SIG-M5 (cell line): ENCODE data around the gene NEMP2.
"Not testable (repeated sequence)": the region's sequence is repeated elsewhere in the genome, so short reads cannot be mapped to it uniquely, and the experiment has no call there.

Experiments
- DNase-seq: peaks from one replicate; lab custom pipeline; 2025; lab: John Stamatoyannopoulos, UW

Gene NEMP2

DNA sequence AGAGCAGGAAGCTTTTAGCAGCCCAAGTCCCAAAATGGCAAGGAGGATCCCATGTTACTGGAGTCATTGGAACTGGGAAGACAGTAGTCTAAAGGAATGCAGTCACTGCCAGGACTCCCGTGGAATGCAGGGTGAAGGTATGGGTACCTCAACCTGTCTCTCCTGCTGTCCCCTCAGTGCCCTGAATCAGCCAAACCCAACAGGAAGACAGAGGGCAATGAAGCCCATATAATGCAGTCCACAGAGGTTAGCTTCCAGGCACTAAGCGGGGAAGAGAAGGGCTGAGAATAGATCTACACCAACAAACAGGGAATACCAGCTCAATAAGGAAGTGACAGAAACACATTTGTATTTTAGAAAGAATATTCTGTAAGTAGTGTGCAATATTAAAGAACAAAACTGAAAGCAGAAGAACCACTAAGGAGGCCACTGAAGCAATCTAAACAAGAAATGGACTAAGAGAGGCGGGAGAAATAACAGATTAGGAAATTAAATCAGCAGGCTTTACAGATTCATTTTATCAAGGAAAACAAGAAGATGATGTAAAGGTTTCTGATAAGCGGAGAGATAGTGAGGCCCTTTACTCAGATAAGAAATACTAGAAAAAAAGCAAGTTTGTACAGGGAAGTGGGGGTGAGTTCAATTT, 8.3 kb downstream of the NEMP2 start:
- no peak for DNase-seq

DNA sequence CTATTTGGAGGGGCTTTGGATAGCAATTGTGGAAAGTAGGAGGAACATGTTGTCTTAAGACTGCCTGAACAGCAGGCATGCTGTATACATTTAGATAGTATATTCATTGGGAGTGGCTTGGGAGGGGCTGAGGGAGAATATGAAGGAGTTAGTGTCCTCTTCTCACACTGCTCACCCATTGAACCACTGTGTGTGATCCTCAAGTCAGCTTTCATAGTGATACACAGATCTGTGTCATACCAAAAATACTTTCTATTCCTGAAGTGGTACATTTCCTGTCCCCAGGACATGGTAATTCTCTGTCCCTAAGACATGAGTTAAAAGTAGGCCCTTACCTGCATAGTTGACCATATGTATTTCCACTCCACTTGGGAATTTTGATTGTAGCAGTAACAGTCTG, 9.6 kb downstream of the NEMP2 start:
- no peak for DNase-seq

DNA sequence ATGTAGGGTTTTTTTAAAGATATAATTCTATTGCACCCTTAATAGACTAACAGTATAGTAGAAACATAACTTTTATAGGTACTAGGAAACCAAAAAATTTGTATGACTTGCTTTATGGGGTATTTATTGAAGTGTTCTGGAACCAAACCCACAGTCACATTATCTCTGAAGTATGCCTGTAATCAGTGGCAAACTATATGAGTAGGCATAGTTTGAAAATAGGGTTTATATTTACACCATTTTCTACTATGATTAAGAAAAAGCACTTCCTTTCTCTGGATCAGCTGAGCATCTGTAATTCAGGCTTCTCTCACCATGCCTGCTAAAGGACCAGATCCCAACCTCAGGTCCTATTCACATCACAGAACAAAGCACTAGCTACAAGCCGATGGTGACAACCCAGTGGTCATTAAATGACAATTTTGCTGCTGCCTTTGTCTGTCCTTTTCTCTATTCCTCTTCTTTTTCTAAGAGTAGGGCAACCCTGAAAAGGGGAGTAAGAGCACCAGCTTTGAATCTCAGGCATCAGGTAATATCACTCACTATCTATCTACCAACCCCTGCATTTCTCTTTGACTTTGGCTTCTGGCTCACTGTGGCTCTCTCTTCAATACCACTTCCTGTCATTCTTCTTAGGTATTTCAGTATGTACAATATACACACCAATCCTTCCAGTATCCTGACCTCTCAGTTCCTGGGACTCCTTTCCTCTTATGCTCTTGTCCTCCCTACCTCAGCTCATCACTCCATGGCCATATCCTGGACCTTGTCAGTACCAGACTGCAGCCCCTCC, 14.4 kb downstream of the NEMP2 start:
- DNase-seq, result no peak

DNA sequence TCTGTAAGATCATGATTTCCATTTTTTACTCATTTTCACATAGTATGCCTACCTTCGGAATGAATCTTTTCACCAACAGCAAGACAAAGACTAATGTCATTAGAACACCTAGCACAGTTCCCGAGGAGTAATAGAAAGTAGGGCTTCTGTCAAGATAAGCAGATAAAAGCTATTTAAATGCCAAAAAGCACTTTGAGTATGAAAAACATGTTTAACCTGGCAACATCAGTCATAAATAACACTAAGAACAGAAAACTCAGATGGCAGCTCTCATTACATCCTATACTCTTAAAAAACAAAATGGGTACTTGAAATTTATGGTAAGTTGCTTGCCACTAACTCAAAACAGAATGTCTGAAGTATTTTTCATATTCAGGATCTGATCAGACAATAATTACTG, 17.1 kb downstream of the NEMP2 start:
- no peak for DNase-seq

DNA sequence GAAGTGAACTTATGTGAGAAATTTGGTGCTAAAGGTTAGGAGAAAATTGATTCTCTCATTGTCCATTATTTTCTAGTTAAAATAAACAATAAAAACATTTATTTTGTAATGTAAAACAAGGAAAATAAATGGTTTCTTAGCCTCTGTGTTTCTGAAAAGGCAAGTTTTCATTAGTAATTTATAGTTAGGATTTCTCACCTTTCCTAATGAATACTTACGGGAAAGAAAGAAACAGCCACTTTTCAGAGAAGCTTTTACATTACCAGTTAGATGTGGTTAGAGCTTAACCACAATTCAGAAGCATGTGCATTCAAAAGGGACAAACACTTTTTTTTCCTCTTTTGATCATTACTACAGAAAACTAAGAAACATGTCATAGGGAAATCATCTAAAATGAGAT, 18.8 kb downstream of the NEMP2 start:
- no peak for DNase-seq

DNA sequence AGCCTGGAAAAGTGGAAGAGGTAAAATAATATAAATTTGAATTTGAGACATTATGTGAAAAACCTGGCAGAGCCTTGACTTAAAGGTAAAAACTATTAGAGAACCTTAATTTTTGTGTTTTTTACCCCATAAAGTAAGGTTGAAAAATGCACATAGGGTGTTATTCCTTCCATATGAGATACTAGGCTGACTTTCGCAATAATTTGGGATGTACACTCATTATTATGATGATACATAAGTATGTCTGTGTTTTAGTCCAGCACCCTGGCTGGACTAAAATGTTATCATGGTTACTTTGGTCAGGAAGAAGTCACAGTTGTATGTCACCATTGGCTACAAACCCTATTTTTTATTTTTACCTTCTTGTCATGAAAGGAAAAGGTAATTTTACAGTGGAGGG, 19.8 kb downstream of the NEMP2 start:
- DNase-seq, result no peak

DNA sequence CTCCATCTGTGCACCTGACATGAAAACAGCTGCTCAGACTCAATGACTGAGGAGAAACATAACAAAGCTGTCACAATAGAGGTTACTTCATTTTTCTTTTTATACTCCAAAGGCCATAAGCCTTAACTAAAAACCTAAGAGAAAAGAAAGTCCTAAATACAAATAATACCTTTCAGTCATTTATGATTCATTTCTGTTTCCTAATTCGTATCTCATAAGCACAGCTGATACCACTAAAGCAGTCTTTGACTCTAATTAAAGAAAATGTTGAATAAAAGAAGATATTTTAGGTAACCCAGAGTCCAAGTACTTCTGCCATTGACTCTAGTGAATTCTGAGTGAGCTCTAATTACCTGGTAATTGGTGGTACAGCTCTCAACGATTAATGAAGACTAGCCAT, 20.6 kb downstream of the NEMP2 start:
- DNase-seq, result no peak

DNA sequence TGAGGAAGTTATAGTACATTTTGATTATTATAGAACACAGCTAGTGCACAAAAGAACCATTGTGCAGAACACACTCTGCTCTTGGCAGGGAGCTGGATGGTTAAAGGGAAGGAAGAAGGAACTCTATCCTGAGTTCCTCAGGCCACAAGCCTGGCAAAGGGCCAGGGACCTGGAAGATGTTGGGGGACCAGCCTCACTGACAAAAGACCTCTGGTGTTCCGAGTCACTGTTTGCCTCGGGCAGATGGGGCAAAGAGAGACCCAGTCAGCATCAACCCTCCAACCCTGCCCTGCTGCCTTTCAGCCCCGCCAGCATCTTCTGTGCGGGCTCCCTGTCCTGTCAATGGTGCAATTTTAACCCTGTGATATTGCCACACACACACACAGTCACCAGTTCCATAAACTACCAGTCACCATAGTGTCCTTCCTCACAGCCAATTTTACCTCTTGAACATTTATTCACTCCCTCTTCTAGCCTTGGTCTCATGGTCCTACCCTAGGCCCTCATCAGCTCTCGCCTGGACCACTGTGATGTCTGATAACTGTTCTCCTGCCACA, 21.9 kb downstream of the NEMP2 start:
- no peak for DNase-seq

DNA sequence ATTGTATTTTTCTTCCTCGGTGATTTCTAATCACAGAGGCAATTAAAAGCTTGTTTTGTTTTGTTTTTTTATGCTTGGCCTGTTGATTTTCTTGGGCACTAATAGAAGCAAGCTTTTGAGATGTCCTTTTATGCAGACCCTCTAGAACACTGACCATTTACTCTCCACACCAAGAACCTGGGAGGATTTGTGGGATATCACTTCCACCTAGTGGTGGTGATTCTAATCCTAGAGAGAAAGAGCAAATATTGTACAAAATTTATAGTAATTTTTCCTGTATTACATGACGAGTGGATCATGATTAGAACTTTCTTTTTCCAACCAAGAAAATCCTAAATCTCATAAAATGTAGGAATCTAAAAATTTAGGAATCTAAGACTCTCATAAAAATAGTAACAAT, 23.4 kb downstream of the NEMP2 start:
- DNase-seq, result no peak

DNA sequence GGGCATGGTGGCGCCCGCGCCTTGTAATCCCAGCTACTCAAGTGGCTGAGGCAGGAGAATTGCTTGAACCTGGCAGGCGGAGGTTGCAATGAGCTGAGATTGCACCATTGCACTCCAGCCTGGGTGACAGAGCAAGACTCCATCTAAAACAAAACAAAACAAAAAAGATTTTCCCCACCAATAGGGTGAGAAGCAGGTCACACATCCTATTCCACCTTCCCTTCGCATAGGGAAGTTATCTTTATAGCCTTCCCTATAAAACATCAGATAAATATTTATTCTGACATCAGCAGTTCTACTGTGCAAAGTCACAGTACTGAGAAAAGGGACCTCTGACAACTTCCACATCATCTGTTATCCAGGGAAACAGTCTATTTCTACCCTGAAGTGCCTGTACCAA, 24.6 kb downstream of the NEMP2 start:
- not testable (repeated sequence) for DNase-seq

DNA sequence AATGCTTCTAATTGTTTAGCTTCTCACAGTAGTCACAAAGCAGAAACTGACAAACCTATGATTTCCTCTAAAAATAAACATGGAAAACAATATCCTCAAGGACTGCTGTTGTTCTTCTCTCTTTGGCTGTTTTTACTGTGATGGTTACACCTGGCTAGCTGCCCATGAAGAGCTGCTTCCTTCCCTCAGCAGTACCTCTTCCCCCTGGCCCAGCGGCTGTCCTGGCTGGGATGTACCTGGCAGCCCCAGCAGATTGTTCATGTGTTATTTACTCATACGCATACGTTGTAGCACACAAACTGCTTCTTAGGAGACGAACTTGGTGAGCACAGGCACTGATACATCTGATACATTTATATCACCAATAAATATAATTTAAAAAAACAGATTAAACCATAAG, 27.4 kb downstream of the NEMP2 start:
- no peak for DNase-seq

DNA sequence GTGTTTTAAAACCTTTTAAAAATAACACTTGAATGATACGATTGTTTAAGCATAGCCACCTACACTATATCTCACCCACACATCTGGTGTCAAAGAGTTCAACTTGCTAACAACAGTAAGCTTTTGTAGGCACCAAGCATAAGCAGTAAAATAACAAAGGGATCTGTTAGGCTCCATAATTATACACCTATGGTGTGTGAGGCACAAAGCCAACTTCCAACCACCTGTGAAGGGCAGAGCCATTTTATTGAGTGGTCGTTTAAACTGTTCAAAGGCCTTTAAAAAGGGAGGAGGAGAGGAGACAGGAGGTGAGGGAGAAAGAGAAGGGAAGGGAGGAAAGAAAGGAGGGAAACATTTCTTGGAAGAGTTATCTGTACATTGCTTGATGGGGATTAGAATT, 27.9 kb downstream of the NEMP2 start:
- DNase-seq, result no peak

DNA sequence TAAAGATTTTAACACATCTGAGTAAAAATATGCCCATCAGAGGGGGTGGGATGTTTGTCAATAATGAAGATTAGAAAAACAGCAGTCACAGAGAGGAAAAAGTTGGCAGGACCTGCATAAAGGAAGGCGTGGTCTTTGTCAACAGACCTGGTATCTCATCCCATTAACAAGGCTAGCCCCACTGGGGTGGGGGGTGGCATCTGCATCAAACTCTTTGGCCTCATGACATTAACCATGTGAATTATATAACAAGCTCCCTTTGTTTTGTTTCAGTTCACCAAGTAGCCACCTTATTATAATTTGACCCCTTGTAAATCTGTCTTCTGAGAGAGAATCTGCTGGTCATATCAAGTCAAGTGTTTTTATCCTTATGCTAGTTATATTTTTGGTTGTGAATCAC, 28.8 kb downstream of the NEMP2 start:
- no peak for DNase-seq

DNA sequence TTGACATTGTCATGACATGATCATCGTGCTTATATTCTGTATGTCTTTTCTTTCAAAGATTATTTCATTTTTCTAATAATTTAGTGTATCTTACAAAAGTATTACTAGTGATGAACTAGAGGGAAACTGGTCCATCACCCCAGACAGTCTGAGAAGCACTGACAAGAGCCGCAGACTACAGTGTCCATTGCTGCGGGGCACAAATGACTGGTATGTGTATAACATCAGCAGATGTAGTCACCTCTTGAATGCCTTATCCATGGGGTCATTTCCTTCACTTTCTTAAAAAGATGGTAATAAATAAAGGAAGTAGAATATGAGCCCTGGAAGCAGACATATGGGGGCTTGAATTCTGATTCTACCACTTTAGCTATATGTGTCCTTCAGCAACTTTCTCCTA, 29.6 kb downstream of the NEMP2 start:
- no peak for DNase-seq

DNA sequence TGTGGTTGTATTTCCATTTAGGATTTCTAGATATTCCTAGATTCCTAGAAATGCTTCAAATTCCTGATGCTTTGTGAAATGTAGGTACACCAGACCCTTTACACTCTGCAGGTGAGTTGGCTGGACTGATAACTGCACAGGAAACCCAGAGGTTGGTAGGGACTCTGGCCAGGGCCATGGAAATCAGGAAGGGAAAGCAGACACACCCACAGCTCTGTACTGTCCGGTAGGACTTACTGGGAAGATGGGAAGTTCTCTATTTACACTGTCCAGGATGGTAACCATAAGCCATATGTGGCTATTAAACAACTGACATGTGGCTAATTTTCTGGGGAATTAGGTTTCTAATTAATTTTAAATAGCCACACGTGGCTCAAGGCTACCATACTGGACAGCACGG, 31.4 kb downstream of the NEMP2 start:
- no peak for DNase-seq

DNA sequence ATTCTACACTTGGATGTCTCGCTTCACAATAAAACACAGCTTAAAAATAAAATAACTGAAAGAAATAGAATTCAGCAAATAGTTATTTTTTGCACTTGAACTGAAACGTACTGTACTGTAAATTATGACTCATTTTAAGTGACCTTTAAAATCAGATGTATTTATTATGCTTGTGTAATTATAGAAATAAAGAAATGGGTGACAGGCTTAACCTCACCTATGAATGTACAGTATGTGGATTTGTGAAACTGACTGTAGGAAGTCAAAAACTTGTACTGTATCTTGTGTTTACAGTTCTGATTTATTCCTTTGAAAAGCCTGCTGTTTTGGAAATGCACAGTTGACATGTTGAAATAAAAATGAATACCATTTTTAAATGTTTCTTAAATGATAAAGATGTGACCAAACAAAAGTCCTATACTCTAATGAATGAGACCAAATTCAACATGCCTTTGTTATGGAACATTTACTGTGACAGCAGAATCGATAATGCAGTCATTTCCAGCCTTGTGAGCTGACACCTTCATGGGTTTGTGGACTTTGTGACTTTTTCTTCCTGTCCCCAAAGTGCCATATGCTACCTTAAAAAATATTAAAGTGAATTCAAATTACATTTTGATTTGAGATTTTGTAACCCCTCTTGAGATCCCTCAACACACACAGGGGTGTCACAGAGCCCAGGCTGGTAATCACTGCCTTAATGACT, 32.7 kb downstream of the NEMP2 start:
- no peak for DNase-seq

DNA sequence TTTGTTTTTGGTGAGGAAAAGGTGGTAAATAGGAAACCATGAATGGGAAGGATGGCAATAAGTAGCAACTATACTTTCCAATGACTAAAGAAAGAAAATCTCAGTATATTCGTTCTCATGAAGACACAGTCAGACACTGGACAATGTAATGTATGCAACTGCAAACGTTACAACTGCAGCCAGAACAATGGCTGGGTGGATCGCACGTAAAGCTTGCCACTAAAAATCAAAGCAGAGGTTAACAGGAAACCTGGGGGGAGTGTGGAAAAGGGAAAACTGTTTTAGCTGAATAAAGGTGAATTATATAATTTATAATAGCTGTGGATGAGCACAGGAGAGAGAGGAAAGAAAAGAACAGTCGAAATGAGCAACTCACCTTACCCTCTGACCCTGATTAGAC, 33.3 kb downstream of the NEMP2 start:
- DNase-seq, result no peak

DNA sequence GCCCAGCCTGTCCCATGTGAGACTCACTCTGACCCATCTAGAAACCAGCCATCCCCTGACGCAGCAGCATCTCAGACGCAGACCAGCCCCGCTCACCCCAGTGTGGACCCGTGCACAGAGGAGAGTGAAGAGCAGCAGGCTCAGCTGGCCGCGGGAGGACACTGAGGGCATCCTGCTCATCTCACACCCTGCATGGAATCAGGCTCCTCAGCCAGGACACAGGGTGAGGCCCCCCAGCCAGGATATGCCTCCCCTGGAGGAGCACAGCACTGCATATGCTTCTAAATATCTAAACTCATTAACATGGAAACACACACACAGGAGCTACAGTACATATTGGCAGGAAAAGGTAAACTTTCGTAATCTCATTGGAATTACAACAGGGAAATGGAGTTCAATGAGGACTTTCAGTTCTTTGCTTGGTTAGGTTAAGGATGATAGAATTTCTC, 34.4 kb downstream of the NEMP2 start:
- DNase-seq, result no peak

DNA sequence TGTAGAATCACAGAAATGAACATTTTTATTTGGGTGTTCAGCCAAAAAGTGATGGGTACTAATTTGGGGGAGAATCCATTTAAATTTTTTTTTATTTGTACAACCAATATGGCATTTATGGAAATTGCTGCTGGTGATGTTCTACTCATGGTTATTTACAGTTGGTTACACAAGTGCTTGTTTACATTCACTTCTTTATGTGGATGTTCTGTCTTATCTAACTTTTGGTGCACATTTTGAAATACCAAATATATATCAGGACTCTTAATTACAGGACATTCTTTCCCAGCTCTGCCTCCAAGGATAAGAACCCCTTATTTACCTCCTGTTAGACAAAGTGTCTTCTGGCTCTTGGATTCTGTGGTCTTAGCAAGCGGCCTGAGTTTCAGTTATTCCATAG, 35.2 kb downstream of the NEMP2 start:
- DNase-seq, result no peak

DNA sequence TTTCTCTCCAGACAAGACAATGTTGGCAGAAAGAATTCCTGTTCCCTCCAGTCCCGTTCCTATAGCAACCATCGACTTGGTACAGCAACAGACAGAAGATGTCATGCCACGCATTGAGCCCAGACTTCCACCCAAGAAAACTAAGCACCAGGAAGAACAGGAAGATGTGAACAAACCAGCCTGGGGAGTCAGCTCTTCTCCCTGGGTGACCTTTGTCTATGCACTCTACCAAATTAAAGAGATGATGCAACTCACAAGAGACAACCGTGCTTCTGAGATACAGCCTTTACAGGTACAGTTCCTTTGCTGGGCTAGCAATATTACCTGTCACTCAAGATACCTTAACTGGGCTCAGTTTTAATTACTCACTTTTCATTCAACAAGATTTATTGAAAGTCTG, 37.1 kb downstream of the NEMP2 start:
- no peak for DNase-seq

DNA sequence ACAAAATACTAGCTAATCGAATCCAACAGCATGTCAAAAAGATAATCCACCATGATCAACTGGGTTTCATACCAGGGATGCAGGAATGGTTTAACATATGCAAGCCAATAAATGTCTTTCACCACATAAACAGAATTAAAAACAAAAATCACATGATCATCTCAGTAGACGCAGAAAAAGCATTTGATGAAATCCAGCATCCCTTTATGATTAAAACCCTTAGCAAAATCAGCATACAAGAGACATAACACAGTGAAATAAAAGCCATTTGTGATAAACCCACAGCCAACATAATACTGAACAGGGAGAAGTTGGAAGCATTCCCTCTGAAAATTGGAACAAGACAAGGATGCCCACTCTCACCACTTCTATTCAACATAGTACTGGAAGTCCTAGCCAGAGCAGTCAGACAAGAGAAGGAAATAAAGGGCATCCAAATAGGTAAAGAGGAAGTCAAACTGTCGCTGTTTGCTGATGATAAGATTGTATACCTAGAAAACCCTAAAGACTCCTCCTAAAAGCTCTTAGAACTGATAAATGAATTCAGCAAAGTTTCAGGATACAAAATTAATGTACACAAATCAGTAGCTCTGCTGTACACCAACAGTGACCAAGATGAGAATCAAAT, 39.8 kb downstream of the NEMP2 start:
- DNase-seq, result not testable (repeated sequence)

DNA sequence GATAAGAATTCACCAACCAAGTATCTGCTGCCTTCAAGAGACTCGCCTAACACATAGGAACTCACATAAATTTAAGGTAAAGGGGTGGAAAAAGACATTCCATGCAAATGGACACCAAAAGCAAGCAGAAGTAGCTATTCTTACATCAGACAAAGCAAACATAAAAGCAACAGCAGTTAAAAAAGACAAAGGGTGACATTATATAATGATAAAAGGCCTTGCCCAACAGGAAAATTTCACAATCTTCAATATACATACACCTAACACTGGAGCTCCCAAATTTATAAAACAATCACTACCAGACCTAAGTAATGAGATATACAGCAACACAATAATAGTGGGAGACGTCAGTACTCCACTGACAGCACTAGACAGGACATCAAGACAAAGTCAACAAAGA, 41.4 kb downstream of the NEMP2 start:
- DNase-seq, result no peak
